Glomerular endothelial cell (primary cell): Measurements from ENCODE around the gene MELTF. TPM values are rescaled to one million over a fixed set of nuclear protein-coding genes. Genes with fewer than 3 reads are reported as not detected.
"Not testable (repeated sequence)": the region's sequence is repeated elsewhere in the genome, so short reads cannot be mapped to it uniquely, and the experiment has no call there.

ENCODE experiments used
- DNase-seq: peaks from one replicate; pipeline ENCODE4 v3.0.0-alpha.2; 2011; ENCODE audit warnings: low read depth, low spot score; ENCODE audit errors: extremely low read depth
- total RNA-seq: library from RNA; depleted of rRNA; stranded (reverse); fragments of >200 nt; gene quantifications from 2 replicates; pipeline ENCODE4 v1.2.3, GENCODE V29; 2015

The MELTF gene
- total RNA-seq: 5.7 and 6.2 TPM in 2 replicates

- DNase-seq: no peak
Observed at GRCh38 chr3:197029511-197030167, at the start of gene MELTF. TSS of gene MELTF (minus strand) at chr3:197029817. CDS start at chr3:197029702, 115 bp downstream.

- no peak for DNase-seq
Observed at GRCh38 chr3:197076415-197076814, 46.8 kb upstream of the MELTF start.

- DNase-seq: no peak
Observed at GRCh38 chr3:197068077-197068476, 38.5 kb upstream of the MELTF start.

GRCh38 chr3:197064771-197065170 is 35.2 kb upstream of the MELTF start:
- DNase-seq: no peak

- no peak for DNase-seq
Observed at GRCh38 chr3:197062446-197062845, 32.8 kb upstream of the MELTF start.

GRCh38 chr3:197051637-197052036 is 22.0 kb upstream of the MELTF start:
- DNase-seq: not testable (repeated sequence)

- no peak for DNase-seq
Observed at GRCh38 chr3:197050511-197050910, 20.9 kb upstream of the MELTF start.

- DNase-seq: no peak
Observed at GRCh38 chr3:197042539-197042938, 12.9 kb upstream of the MELTF start.

- no peak for DNase-seq
Observed at GRCh38 chr3:197041875-197042488, 12.4 kb upstream of the MELTF start.

GRCh38 chr3:197040658-197041057 is 11.0 kb upstream of the MELTF start:
- no peak for DNase-seq

- DNase-seq: no peak
Observed at GRCh38 chr3:197038679-197039462, 9.3 kb upstream of the MELTF start.

GRCh38 chr3:197035577-197035976 is 6.0 kb upstream of the MELTF start:
- DNase-seq: no peak

GRCh38 chr3:197034778-197035177 is 5.2 kb upstream of the MELTF start:
- DNase-seq: not testable (repeated sequence)

GRCh38 chr3:197033764-197034163 is 4.1 kb upstream of the MELTF start:
- not testable (repeated sequence) for DNase-seq

- DNase-seq: peak; percentile 86
Observed at GRCh38 chr3:197031315-197032285, 2.0 kb upstream of the MELTF start.

- DNase-seq: no peak
Observed at GRCh38 chr3:197030379-197031314, 1.0 kb upstream of the MELTF start.

GRCh38 chr3:197028728-197029510 is 698 bp downstream of the MELTF start:
- no peak for DNase-seq

GRCh38 chr3:197027896-197028727 is 1.5 kb downstream of the MELTF start:
- DNase-seq: no peak
